Gastroesophageal sphincter (tissue), 4 donors: ENCODE results near the gene IL15. TPM values are rescaled to one million over a fixed set of nuclear protein-coding genes. Genes with fewer than 3 reads are reported as not detected.

Experiments used
- ATAC-seq: fragments of 150-250 bp; one replicate; pipeline ENCODE4 v1.9.1; 2016; ENCODE audit warnings: mild to moderate bottlenecking, moderate library complexity
- H3K27ac ChIP-seq, 4 donors: fragments of 200-600 bp; sonication (generic) in 3 of 4; 1 replicate in 3 of 4; 2 replicates in 1 of 4; pipeline ENCODE4 v1.5.1; 2016 to 2019
- H3K27me3 ChIP-seq: fragments of 200-600 bp; sonication (generic); one replicate; pipeline ENCODE4 v1.5.1; 2019
- H3K36me3 ChIP-seq, 2 donors: fragments of 200-600 bp; sonication (generic); one replicate each; pipeline ENCODE4 v1.5.1; 2019; ENCODE audit warnings: control low read depth in 1 of 2
- H3K4me1 ChIP-seq, 3 donors: fragments of 200-600 bp; sonication (generic); 1 replicate in 2 of 3; 2 replicates in 1 of 3; pipeline ENCODE4 v1.5.1; 2016 to 2019; ENCODE audit warnings: control low read depth in 2 of 3
- H3K4me3 ChIP-seq, 2 donors: fragments of 200-600 bp; sonication (generic); one replicate each; pipeline ENCODE4 v1.5.1; 2019; ENCODE audit warnings: mild to moderate bottlenecking in 1 of 2, moderate library complexity in 1 of 2
- H3K9me3 ChIP-seq, 3 donors: fragments of 200-600 bp; sonication (generic); one replicate each; pipeline ENCODE4 v1.5.1; 2017 to 2019; ENCODE audit warnings: control low read depth in 2 of 3
- EP300 ChIP-seq: sonication (generic); formaldehyde crosslinking; IDR thresholded peaks from one replicate; pipeline ENCODE4 v1.6.1; 2017; ENCODE audit warnings: antibody characterized with exemption, mild to moderate bottlenecking
- POLR2A ChIP-seq, 2 donors: fragments of 450-650 bp; IDR thresholded peaks; one replicate each; pipeline ENCODE4 v1.6.1; 2017; ENCODE audit warnings: antibody characterized with exemption in 2 of 2, mild to moderate bottlenecking in 2 of 2, moderate library complexity in 1 of 2
- POLR2AphosphoS5 ChIP-seq: sonication (generic); formaldehyde crosslinking; IDR thresholded peaks from one replicate; pipeline ENCODE4 v1.6.1; 2017; ENCODE audit warnings: antibody characterized with exemption
- WGBS, 2 donors: methylation state at CpG; one replicate each; pipeline ENCODE4 v1.1.5; 2018; ENCODE audit warnings: low coverage in 1 of 2; 5-methylcytosine and 5-hydroxymethylcytosine counted together
- total RNA-seq, 4 donors: library from RNA; depleted of rRNA; stranded (reverse); fragments of >200 nt; gene quantifications; one replicate each; pipeline ENCODE4 v1.1.0, GENCODE V29; 2016
- TF ChIP-seq, protein P1 (sequence below), 4 experiments: fragments of 200-600 bp in 2 of 4; fragments of 450-650 bp in 2 of 4; sonication (generic) in 1 of 4; IDR thresholded peaks; one replicate each; pipeline ENCODE4 v1.5.1; 2017 to 2019; ENCODE audit warnings: antibody characterized with exemption in 4 of 4, mild to moderate bottlenecking in 2 of 4, moderate library complexity in 2 of 4

Gene IL15
- total RNA-seq, 4 donors from 2014 or later: 1.6 to 5.8 (median 3.7) TPM

DNA sequence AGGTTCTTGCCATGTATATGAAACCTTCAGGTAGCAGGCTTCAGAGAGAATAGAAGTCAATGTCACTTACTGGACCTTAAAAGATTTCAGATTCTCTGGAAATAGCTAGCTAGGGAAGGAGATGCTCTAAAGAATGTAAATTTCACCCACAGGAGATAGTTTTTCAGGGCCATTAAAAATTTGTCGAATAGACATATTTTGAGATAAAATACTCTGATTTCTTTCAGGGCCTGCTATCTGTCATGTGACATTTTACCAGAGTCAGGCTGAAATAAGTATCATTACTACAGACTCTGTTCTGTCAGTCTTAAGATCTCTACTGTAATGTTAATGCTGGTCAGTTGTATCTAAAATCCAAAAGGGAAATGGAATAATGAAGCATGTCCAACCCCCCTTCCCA lies 15.7 kb upstream of the IL15 start:
- ATAC-seq: no peak
- H3K4me1 ChIP-seq: no peaks in the 10 kb centered on the region
- no peak overlapping the region for H3K4me3 ChIP-seq
- no peak for TF ChIP-seq POLR2A (IDR thresholded peaks at IDR 0.05)
- TF ChIP-seq, protein P1, sequence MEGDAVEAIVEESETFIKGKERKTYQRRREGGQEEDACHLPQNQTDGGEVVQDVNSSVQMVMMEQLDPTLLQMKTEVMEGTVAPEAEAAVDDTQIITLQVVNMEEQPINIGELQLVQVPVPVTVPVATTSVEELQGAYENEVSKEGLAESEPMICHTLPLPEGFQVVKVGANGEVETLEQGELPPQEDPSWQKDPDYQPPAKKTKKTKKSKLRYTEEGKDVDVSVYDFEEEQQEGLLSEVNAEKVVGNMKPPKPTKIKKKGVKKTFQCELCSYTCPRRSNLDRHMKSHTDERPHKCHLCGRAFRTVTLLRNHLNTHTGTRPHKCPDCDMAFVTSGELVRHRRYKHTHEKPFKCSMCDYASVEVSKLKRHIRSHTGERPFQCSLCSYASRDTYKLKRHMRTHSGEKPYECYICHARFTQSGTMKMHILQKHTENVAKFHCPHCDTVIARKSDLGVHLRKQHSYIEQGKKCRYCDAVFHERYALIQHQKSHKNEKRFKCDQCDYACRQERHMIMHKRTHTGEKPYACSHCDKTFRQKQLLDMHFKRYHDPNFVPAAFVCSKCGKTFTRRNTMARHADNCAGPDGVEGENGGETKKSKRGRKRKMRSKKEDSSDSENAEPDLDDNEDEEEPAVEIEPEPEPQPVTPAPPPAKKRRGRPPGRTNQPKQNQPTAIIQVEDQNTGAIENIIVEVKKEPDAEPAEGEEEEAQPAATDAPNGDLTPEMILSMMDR (IDR thresholded peaks at IDR 0.05): no peak
- no peak for TF ChIP-seq EP300
- no peak for TF ChIP-seq POLR2AphosphoS5
- H3K27ac ChIP-seq: no peak overlapping the region
- H3K36me3 ChIP-seq: no peaks in the 10 kb centered on the region
- 100% methylated on average over 1 of the region's 1 CpG for WGBS, 2 donors
- H3K27me3 ChIP-seq: no peaks in the 10 kb centered on the region
- H3K9me3 ChIP-seq: no peaks in the 10 kb centered on the region

DNA sequence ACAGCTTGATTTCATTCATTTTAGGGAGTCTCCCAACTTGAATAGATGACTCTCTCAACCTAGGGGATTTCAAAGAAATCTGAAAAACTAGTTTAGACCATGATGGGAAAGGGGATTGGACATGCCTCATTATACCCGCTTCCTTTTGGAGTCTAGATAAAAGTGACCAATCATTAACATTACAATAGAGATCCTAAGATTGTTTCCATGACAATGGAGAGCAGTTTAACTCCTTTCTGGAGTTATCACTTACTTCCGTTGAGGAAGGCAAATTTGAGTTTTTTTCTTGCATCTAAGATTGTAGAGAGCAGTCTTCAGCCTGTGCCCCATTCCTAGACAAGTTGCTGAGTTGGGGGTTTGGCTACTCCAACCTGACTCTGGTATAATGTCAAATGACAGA lies 11.4 kb upstream of the IL15 start:
- H3K4me1 ChIP-seq: no peaks in the 10 kb centered on the region
- no peaks in the 10 kb centered on the region for H3K9me3 ChIP-seq
- WGBS, 2 donors: 67 to 81% methylated on average over 1 to 2 of the region's 2 CpGs
- TF ChIP-seq, protein P1 (IDR thresholded peaks at IDR 0.05): no peak
- no peak for TF ChIP-seq POLR2A (IDR thresholded peaks at IDR 0.05)
- TF ChIP-seq POLR2AphosphoS5: no peak
- no peak for TF ChIP-seq EP300
- H3K27me3 ChIP-seq: no peaks in the 10 kb centered on the region
- no peak overlapping the region for H3K27ac ChIP-seq
- no peaks in the 10 kb centered on the region for H3K36me3 ChIP-seq
- H3K4me3 ChIP-seq: no peak overlapping the region
- no peak for ATAC-seq

DNA sequence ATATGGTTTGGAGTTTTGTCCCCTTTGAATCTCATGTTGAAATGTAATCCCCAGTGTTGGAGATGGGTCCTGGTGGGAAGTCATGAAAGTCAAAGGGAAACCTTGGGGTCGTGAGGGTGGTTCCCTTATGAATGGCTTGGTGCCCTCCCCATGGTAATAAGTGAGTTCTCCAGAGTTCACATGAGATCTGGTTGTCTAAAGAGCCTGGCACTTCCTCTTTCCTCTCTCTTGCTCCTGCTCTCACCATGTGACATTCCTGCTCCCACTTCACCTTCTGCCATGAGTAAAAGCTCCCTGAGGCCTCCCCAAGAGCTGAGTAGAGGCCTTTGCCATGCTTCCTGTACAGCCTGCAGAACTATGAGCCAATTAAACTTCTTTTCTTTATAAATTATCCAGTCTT lies 5.5 kb upstream of the IL15 start:
- Histone ChIP-seq H3K27me3 (no peaks in the 10 kb centered on the region), H3K27ac (no peak overlapping the region), H3K4me1 (peaks cover 0 to 3% (median 0%) of the 10 kb centered on the region in 3 donors), H3K36me3 (no peaks in the 10 kb centered on the region), H3K4me3 (no peak overlapping the region), H3K9me3 (no peaks in the 10 kb centered on the region)
- no peak for ATAC-seq
- WGBS, 2 donors: 67 to 83% methylated on average over 1 of the region's 1 CpG
- TF ChIP-seq, protein P1 (IDR thresholded peaks at IDR 0.05): no peak
- no peak for TF ChIP-seq POLR2AphosphoS5
- TF ChIP-seq EP300: no peak
- TF ChIP-seq POLR2A (IDR thresholded peaks at IDR 0.05): no peak

DNA sequence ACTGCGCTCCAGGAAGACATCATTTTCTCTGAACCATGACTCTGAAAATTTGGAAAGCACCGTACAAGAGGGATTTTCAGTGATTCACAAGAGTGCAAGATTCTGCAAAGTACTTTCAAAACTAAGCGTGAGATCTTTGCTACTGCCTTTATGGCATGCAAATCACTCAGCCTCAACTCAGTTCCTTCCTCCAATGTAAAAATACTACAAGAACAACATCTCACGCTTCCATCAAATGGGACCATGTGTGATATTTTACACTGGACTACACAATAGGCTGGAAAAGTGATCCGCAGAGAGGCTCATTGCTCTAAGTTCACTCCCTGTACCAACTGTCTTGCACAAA lies 674 bp upstream of the IL15 start:
- Histone ChIP-seq H3K27me3 (no peaks in the 10 kb centered on the region), H3K4me3 (peak overlapping the region; percentile 68 to 93), H3K27ac (peak overlapping the region in 1 of 4 donors; percentile 84), H3K36me3 (no peaks in the 10 kb centered on the region), H3K9me3 (no peaks in the 10 kb centered on the region), H3K4me1 (peaks cover 0 to 20% (median 0%) of the 10 kb centered on the region in 3 donors)
- WGBS, 2 donors: 71 to 78% methylated on average over 3 to 5 of the region's 5 CpGs
- ATAC-seq: no peak
- no peak for TF ChIP-seq POLR2AphosphoS5
- TF ChIP-seq POLR2A (IDR thresholded peaks at IDR 0.05): no peak
- no peak for TF ChIP-seq EP300
- TF ChIP-seq, protein P1 (IDR thresholded peaks at IDR 0.05): no peak

DNA sequence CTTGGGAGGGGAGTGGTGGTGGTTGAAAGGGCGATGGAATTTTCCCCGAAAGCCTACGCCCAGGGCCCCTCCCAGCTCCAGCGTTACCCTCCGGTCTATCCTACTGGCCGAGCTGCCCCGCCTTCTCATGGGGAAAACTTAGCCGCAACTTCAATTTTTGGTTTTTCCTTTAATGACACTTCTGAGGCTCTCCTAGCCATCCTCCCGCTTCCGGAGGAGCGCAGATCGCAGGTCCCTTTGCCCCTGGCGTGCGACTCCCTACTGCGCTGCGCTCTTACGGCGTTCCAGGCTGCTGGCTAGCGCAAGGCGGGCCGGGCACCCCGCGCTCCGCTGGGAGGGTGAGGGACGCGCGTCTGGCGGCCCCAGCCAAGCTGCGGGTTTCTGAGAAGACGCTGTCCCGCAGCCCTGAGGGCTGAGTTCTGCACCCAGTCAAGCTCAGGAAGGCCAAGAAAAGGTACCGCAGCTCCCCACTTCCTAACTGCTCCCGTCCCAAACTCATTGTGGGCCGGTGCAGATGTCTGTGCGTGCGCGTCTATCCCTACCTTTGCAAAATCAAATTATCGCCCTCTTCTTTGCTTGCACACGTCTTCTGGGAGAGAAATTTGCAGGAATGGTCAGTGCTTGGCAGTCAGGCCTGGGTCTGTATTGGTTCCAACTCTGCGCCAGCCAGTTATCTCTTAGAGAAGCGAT lies 533 bp downstream of the IL15 start:
- Histone ChIP-seq H3K9me3 (no peaks in the 10 kb centered on the region), H3K27me3 (no peaks in the 10 kb centered on the region), H3K4me3 (peak overlapping the region; percentile 68 to 93), H3K27ac (peak overlapping the region; percentile 43 to 84 (median 80)), H3K4me1 (peaks cover 0 to 20% (median 0%) of the 10 kb centered on the region in 3 donors), H3K36me3 (no peaks in the 10 kb centered on the region)
- 6 to 47% methylated on average over 3 to 21 of the region's 41 CpGs for WGBS, 2 donors
- TF ChIP-seq, protein P1 (IDR thresholded peaks at IDR 0.05): peak in 1 of 4 experiments; percentile 13
- TF ChIP-seq POLR2AphosphoS5 (peak; percentile 17), EP300 (no peak)
- ATAC-seq: peak; percentile 83
